Fibroblast of mammary gland (primary cell): ENCODE results near the gene PRMT1.

Experiments used
- DNase-seq: peaks from one replicate; pipeline ENCODE4 v3.0.0-alpha.2; 2010; ENCODE audit warnings: low read depth
- H3K4me3 ChIP-seq: 2 replicates; pipeline ENCODE4 v1.5.1; 2011; ENCODE audit warnings: low read depth, mild to moderate bottlenecking, low read length, moderate library complexity; ENCODE audit not compliant: control insufficient read depth
- CTCF ChIP-seq: conservative IDR thresholded peaks from 2 replicates; pipeline ENCODE4 v1.5.1; 2011; ENCODE audit warnings: low read depth, low read length, inconsistent platforms; ENCODE audit not compliant: control insufficient read depth, insufficient read depth

The PRMT1 gene

GRCh38 chr19:49699364-49699763, 22.3 kb downstream of the PRMT1 start:
- no peak overlapping the region for H3K4me3 ChIP-seq
- DNase-seq, result no peak
- TF ChIP-seq CTCF, result no peak

- DNase-seq, result no peak
- H3K4me3 ChIP-seq, result no peak overlapping the region
- no peak for TF ChIP-seq CTCF
Measured at GRCh38 chr19:49700563-49700962, 23.5 kb downstream of the PRMT1 start.

- DNase-seq, result no peak
- no peak overlapping the region for H3K4me3 ChIP-seq
- no peak for TF ChIP-seq CTCF
Measured at GRCh38 chr19:49701271-49701786, 24.3 kb downstream of the PRMT1 start.

- DNase-seq, result no peak
- H3K4me3 ChIP-seq, result no peak overlapping the region
- no peak for TF ChIP-seq CTCF
Measured at GRCh38 chr19:49704888-49705642, 28.0 kb downstream of the PRMT1 start.

GRCh38 chr19:49705919-49706318, 28.8 kb downstream of the PRMT1 start:
- TF ChIP-seq CTCF, result no peak
- no peak overlapping the region for H3K4me3 ChIP-seq
- no peak for DNase-seq

GRCh38 chr19:49710372-49710951, 33.4 kb downstream of the PRMT1 start:
- DNase-seq, result peak; percentile 92
- no peak for TF ChIP-seq CTCF
- no peak overlapping the region for H3K4me3 ChIP-seq
